Activated naive CD4-positive, alpha-beta T cell treated with anti-CD3 and anti-CD28 coated beads for 36 hours (primary cell): ENCODE measurements around the gene MAN1C1. TPM values are rescaled to one million over a fixed set of nuclear protein-coding genes. Genes with fewer than 3 reads are reported as not detected.
"Not testable (repeated sequence)": the region's sequence is repeated elsewhere in the genome, so short reads cannot be mapped to it uniquely, and the experiment has no call there.

Experiments used
- CTCF ChIA-PET: fragments of 350-600 bp; sonication (Branson Sonifier 250); formaldehyde crosslinking; loops from one replicate; lab custom pipeline; 2021; ENCODE audit warnings: antibody characterized with exemption; lab: Charles Lee
- DNase-seq: peaks from one replicate; pipeline ENCODE4 v3.0.0-alpha.2; 2020
- H3K27ac Mint-ChIP-seq: one replicate; pipeline ENCODE4 v1.8.0; 2021; ENCODE audit warnings: mild to moderate bottlenecking, mixed read lengths
- H3K27me3 Mint-ChIP-seq: one replicate; pipeline ENCODE4 v1.8.0; 2021; ENCODE audit warnings: low read depth, mixed read lengths
- H3K36me3 Mint-ChIP-seq: one replicate; pipeline ENCODE4 v1.8.0; 2021; ENCODE audit warnings: low read depth, mixed read lengths
- H3K4me1 Mint-ChIP-seq: one replicate; pipeline ENCODE4 v1.8.0; 2021; ENCODE audit warnings: low read depth, mixed read lengths
- H3K4me3 Mint-ChIP-seq: one replicate; pipeline ENCODE4 v1.8.0; 2021; ENCODE audit warnings: mild to moderate bottlenecking, moderate library complexity, mixed read lengths
- H3K9me3 Mint-ChIP-seq: one replicate; pipeline ENCODE4 v1.8.0; 2021; ENCODE audit warnings: mixed read lengths
- intact Hi-C: fragments of 100-400 bp; cut with micrococcal nuclease; formaldehyde crosslinking; loops from one replicate; pipeline ENCODE4 v1.15.1; 2023
- total RNA-seq, 2 experiments: library from RNA; stranded (reverse); gene quantifications; one replicate each; pipeline ENCODE4 v1.2.3, GENCODE V29; 2021

Gene MAN1C1
- total RNA-seq, 2 experiments from 2014 or later, result 4.9 to 6.3 TPM

GRCh38 chr1:25727635-25728286, 111.2 kb downstream of the MAN1C1 start:
- CTCF ChIA-PET, result interaction anchor here (1.1 to 1.9 kb wide), 3 partner anchors 10 to 68 kb away, joined by 3 to 5 read pairs (median 3); no protein-coding TSS in a partner anchor
- DNase-seq, result no peak
- no peaks in the 10 kb centered on the region for H3K27me3 Mint-ChIP-seq
- peaks cover 74% of the 10 kb centered on the region for H3K4me1 Mint-ChIP-seq
- intact Hi-C loops, result no loop called here
- no peak overlapping the region for H3K4me3 Mint-ChIP-seq
- no peaks in the 10 kb centered on the region for H3K9me3 Mint-ChIP-seq
- no peak overlapping the region for H3K27ac Mint-ChIP-seq
- no peaks in the 10 kb centered on the region for H3K36me3 Mint-ChIP-seq

GRCh38 chr1:25728301-25728935, 111.8 kb downstream of the MAN1C1 start:
- CTCF ChIA-PET, result interaction anchor here (0.6 to 1.9 kb wide), 4 partner anchors 10 to 68 kb away, joined by 3 to 5 read pairs (median 4); no protein-coding TSS in a partner anchor
- no peak overlapping the region for H3K4me3 Mint-ChIP-seq
- intact Hi-C loops, result no loop called here
- no peaks in the 10 kb centered on the region for H3K9me3 Mint-ChIP-seq
- H3K4me1 Mint-ChIP-seq, result peaks cover 72% of the 10 kb centered on the region
- no peak overlapping the region for H3K27ac Mint-ChIP-seq
- no peak for DNase-seq
- H3K27me3 Mint-ChIP-seq, result no peaks in the 10 kb centered on the region
- H3K36me3 Mint-ChIP-seq, result no peaks in the 10 kb centered on the region

DNA sequence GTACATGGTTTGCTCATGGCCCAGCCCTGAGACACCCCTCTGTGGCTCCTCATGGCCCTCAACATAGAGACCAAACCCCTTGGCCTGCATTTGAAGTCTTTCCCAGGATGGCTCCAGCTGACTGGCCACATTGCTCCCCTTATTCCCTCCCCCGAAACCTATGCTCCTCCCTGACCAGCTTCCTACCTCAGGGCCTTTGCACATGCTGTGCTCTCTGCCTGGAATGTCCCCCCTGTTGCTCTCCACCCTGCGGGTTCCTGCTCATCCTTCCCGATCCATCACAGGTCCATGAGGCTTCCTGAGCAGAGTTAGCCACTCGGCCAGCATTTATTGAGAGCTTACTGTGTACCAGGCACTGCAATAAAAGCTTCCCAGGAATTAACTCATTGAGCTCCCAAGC, 112.5 kb downstream of the MAN1C1 start:
- no peaks in the 10 kb centered on the region for H3K27me3 Mint-ChIP-seq
- H3K36me3 Mint-ChIP-seq, result no peaks in the 10 kb centered on the region
- H3K4me3 Mint-ChIP-seq, result no peak overlapping the region
- no peak for DNase-seq
- no peaks in the 10 kb centered on the region for H3K9me3 Mint-ChIP-seq
- H3K27ac Mint-ChIP-seq, result no peak overlapping the region
- peaks cover 68% of the 10 kb centered on the region for H3K4me1 Mint-ChIP-seq
- CTCF ChIA-PET, result interaction anchor here (0.6 to 1.1 kb wide), 3 partner anchors 11 to 231 kb away, joined by 3 to 5 read pairs (median 5); no protein-coding TSS in a partner anchor
- intact Hi-C loops, result no loop called here

DNA sequence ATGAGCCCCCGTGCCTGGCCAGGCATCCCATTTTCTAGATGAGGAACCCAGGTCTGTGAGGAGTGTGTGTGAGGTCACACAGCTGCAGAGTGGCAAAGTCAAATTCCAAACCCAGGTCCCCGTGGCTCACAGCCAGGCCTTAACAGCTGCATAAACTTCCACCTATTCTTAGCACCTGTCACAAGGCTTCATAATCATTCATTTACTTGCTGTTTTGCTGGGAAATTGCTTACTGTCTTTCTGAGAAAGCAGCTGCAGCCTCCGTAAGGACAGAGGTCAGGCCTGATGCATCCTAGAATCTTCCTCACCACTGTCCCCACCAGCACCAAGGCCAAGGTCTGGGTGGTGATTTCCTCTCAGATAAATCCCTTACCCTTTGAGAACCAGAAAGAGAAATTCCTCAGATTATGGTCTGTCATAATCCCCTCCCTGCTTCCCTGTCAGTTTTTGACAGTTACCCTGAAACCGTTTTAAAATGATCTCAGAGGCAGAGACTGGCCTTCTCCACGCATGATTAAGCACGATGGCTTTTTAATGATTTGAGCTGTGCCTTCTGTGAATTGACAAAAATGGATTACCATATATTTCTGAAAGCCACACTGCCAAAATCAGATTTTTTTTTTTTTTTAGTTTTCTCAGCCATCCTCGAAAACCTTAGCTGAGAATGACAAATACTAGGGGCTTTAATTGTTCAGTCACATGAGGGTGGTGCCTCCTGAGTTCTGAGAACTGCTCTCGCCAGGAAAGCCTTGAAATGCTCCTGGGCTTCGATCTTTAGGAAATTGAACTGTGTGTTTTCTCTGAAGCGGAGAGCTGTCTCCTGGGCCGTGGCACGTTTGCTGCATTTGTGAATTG, 113.4 kb downstream of the MAN1C1 start:
- Mint-ChIP-seq H3K4me1 (peaks cover 64% of the 10 kb centered on the region), H3K36me3 (no peaks in the 10 kb centered on the region), H3K9me3 (no peaks in the 10 kb centered on the region), H3K27ac (no peak overlapping the region), H3K27me3 (no peaks in the 10 kb centered on the region), H3K4me3 (peak overlapping the region; percentile 41)
- no peak for DNase-seq
- intact Hi-C loops, result no loop called here
- CTCF ChIA-PET, result interaction anchor here (0.7 to 1.4 kb wide), 3 partner anchors 14 to 232 kb away, joined by 3 to 5 read pairs (median 3); no protein-coding TSS in a partner anchor

DNA sequence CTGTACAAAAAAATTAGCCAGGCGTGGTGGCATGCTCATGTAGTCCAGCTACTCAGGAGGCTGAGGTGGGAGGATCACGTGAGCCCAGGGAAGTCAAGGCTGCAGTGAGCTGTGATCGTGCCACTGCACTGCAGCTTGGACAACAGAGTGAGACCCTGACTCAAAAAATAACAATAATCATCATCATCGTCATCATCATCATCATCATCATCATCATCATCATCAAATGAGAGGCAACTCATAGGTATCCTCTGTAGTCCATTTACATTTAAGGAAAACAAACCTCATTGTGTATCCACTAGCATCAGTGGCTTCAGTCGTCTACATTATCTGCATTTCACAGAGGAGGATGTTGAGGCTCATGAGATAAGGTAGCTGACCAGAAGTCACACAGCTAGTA, 114.6 kb downstream of the MAN1C1 start:
- CTCF ChIA-PET, result interaction anchor here (0.6 kb wide), 1 partner anchor 9 kb away, joined by 3 read pairs; no protein-coding TSS in a partner anchor
- intact Hi-C loops, result no loop called here

DNA sequence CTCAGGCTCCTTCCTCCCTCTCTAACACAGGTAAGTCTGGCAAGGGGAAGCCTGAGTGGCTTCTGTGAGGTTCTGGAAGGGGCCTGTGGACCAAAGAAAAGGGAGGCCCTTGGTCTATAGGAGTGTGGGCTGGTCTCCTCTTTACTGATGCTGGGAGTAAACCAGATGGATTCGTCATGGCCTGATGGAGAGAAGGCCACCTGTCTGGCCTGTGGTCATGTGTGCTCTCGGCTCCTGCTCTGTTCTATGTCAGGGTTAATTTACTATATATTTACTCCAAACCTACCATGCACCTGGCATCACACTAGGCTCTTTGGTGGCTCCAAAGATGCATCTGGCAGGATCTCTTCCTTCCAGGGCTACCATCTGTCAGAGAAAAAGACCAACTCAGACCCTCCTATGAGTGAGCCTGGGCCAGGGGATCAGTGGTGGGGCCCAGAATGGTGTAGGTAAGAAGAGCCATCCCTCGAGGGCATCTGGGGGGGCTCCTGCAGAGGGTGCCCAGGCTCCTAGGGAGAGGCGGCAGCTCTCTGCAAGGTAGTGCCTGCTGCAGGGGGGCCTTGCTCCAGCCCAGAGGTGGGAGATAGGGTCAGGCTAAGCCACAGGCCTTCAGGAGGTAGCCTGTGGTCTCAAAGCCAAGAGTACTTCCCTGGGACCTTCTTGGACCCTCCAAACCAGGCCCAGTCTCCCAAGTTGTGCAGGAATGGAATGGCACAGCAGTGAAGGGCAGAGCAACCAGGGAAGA, 115.2 kb downstream of the MAN1C1 start:
- Mint-ChIP-seq H3K27me3 (no peaks in the 10 kb centered on the region), H3K9me3 (no peaks in the 10 kb centered on the region), H3K4me1 (peaks cover 62% of the 10 kb centered on the region), H3K27ac (no peak overlapping the region), H3K36me3 (no peaks in the 10 kb centered on the region), H3K4me3 (no peak overlapping the region)
- intact Hi-C loops, result no loop called here
- no peak for DNase-seq
- CTCF ChIA-PET, result interaction anchor here (0.6 kb wide), 1 partner anchor 9 kb away, joined by 3 read pairs; no protein-coding TSS in a partner anchor

More for the DNA sequence above, 114.6 kb downstream of the MAN1C1 start:
- DNase-seq, result no peak
- Mint-ChIP-seq H3K9me3 (no peaks in the 10 kb centered on the region), H3K4me1 (peaks cover 61% of the 10 kb centered on the region), H3K27me3 (no peaks in the 10 kb centered on the region), H3K4me3 (no peak overlapping the region), H3K27ac (no peak overlapping the region), H3K36me3 (no peaks in the 10 kb centered on the region)

GRCh38 chr1:25732821-25733220, 116.2 kb downstream of the MAN1C1 start:
- Mint-ChIP-seq H3K36me3 (no peaks in the 10 kb centered on the region), H3K4me3 (no peak overlapping the region), H3K27me3 (no peaks in the 10 kb centered on the region), H3K9me3 (no peaks in the 10 kb centered on the region), H3K4me1 (peaks cover 61% of the 10 kb centered on the region), H3K27ac (peak overlapping the region; percentile 14)
- CTCF ChIA-PET, result interaction anchor here (0.6 to 1.2 kb wide), 2 partner anchors 8 to 41 kb away, joined by 3 read pairs; no protein-coding TSS in a partner anchor
- intact Hi-C loops, result no loop called here
- no peak for DNase-seq

DNA sequence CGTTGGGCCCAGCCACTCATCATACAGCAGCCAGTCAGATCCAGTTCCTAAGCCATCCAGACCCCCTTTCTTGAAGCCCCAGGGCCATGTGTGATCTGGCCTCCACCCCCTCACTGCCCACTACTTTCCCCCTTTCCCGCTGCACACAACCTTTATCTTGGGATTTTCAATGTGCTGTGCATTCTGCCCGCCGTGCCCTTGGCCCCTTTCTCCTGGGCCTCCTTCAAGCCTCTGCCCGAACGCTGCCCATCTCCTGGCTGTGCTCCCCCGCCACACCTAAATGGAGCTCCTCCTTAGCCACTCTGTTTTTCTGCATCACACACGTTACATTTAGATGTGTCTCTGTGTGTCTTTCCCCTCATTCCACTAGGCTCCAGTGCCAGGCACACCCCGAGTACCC, 116.7 kb downstream of the MAN1C1 start:
- H3K27me3 Mint-ChIP-seq, result no peaks in the 10 kb centered on the region
- CTCF ChIA-PET, result interaction anchor here (0.6 to 1.2 kb wide), 2 partner anchors 9 to 41 kb away, joined by 3 read pairs; no protein-coding TSS in a partner anchor
- DNase-seq, result no peak
- peaks cover 59% of the 10 kb centered on the region for H3K4me1 Mint-ChIP-seq
- peak overlapping the region; percentile 14 for H3K27ac Mint-ChIP-seq
- peaks cover 2% of the 10 kb centered on the region for H3K36me3 Mint-ChIP-seq
- no peak overlapping the region for H3K4me3 Mint-ChIP-seq
- H3K9me3 Mint-ChIP-seq, result peaks cover under 1% of the 10 kb centered on the region
- intact Hi-C loops, result no loop called here

DNA sequence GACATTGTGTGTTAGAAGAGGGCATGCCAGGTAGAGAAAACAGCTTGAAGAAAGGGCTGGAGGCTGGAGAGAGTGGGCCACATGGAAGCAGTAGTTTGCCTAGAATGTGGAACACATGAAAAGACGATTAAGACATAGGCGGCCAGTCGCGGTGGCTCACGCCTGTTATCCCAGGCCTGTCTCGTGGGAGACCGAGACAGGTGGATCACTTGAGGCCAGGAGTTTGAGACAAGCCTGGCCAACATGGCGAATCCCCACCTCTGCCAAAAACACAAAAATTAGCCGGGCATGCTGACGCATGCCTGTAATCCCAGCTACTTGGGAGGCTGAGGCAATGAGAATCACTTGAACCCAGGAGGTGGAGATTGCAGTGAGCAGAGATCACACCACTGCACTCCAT, 118.4 kb downstream of the MAN1C1 start:
- not testable (repeated sequence) for DNase-seq, H3K27me3 Mint-ChIP-seq
- CTCF ChIA-PET, result interaction anchor here (1.7 kb wide), 1 partner anchor 9 kb away, joined by 5 read pairs; no protein-coding TSS in a partner anchor

GRCh38 chr1:25735956-25736529, 119.5 kb downstream of the MAN1C1 start:
- no peak for DNase-seq
- CTCF ChIA-PET, result no interaction called here
- H3K4me1 Mint-ChIP-seq, result peaks cover 47% of the 10 kb centered on the region
- H3K27ac Mint-ChIP-seq, result no peak overlapping the region
- H3K9me3 Mint-ChIP-seq, result peaks cover 3% of the 10 kb centered on the region
- intact Hi-C loops, result no loop called here
- H3K27me3 Mint-ChIP-seq, result no peaks in the 10 kb centered on the region
- H3K4me3 Mint-ChIP-seq, result no peak overlapping the region
- H3K36me3 Mint-ChIP-seq, result peaks cover 2% of the 10 kb centered on the region

More for the DNA sequence above, 118.4 kb downstream of the MAN1C1 start:
- H3K27ac Mint-ChIP-seq, intact Hi-C loops, H3K9me3 Mint-ChIP-seq, H3K36me3 Mint-ChIP-seq, H3K4me3 Mint-ChIP-seq: not testable (repeated sequence)
- peaks cover 51% of the 10 kb centered on the region for H3K4me1 Mint-ChIP-seq

- no peak for DNase-seq
- CTCF ChIA-PET, result interaction anchor here (0.7 kb wide), 2 partner anchors 13 to 35 kb away, joined by 3 to 5 read pairs; no protein-coding TSS in a partner anchor
- Mint-ChIP-seq H3K36me3 (peaks cover 4% of the 10 kb centered on the region), H3K9me3 (peaks cover 3% of the 10 kb centered on the region), H3K4me3 (no peak overlapping the region), H3K27me3 (no peaks in the 10 kb centered on the region), H3K4me1 (peaks cover 51% of the 10 kb centered on the region), H3K27ac (no peak overlapping the region)
- intact Hi-C loops, result no loop called here
Observed at GRCh38 chr1:25737130-25737529, 120.5 kb downstream of the MAN1C1 start.
